NCI-H460 (cell line): ENCODE measurements around the gene ZBED5. TPM values are rescaled to one million over a fixed set of nuclear protein-coding genes. Genes with fewer than 3 reads are reported as not detected.

ENCODE experiments used
- total RNA-seq: library from RNA; depleted of rRNA; stranded (reverse); fragments of >200 nt; shearing (Covaris generic); gene quantifications from 2 replicates; pipeline ENCODE4 v1.2.3, GENCODE V29; 2014; rRNA removed

Gene ZBED5
- total RNA-seq, 1 experiment from 2014 or later, result 27.5 TPM

Other genes with a start within 250 kb of the ZBED5 start
- not detected in 2 replicates for gene IRAG1, start 164.3 kb downstream of the ZBED5 start, total RNA-seq
- gene CTR9, start 106.8 kb downstream of the ZBED5 start, total RNA-seq, result 12.2 TPM in 2 replicates
- 571 and 644 TPM in 2 replicates for gene EIF4G2, start 49.1 kb downstream of the ZBED5 start, total RNA-seq